ENCODE data around the gene PPP3R1.

The PPP3R1 gene

GRCh38 chr2:68278169-68278568 lies 25.8 kb upstream of the PPP3R1 start:
- H3K4me3 Mint-ChIP-seq, result no peak overlapping the region
- peaks cover 12% of the 10 kb centered on the region for H3K4me1 Mint-ChIP-seq
- H3K9me3 Mint-ChIP-seq, result no peaks in the 10 kb centered on the region
- TF ChIP-seq, protein P1, sequence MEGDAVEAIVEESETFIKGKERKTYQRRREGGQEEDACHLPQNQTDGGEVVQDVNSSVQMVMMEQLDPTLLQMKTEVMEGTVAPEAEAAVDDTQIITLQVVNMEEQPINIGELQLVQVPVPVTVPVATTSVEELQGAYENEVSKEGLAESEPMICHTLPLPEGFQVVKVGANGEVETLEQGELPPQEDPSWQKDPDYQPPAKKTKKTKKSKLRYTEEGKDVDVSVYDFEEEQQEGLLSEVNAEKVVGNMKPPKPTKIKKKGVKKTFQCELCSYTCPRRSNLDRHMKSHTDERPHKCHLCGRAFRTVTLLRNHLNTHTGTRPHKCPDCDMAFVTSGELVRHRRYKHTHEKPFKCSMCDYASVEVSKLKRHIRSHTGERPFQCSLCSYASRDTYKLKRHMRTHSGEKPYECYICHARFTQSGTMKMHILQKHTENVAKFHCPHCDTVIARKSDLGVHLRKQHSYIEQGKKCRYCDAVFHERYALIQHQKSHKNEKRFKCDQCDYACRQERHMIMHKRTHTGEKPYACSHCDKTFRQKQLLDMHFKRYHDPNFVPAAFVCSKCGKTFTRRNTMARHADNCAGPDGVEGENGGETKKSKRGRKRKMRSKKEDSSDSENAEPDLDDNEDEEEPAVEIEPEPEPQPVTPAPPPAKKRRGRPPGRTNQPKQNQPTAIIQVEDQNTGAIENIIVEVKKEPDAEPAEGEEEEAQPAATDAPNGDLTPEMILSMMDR (IDR thresholded peaks at IDR 0.05; ENCODE audit: unreplicated experiment in 3 of 3), result no peak
- no peaks in the 10 kb centered on the region for H3K36me3 Mint-ChIP-seq (ENCODE audit: low read depth)
- no peak overlapping the region for H3K27ac Mint-ChIP-seq
- peaks cover 4% of the 10 kb centered on the region for H3K27me3 Mint-ChIP-seq (ENCODE audit: low read depth)

DNA sequence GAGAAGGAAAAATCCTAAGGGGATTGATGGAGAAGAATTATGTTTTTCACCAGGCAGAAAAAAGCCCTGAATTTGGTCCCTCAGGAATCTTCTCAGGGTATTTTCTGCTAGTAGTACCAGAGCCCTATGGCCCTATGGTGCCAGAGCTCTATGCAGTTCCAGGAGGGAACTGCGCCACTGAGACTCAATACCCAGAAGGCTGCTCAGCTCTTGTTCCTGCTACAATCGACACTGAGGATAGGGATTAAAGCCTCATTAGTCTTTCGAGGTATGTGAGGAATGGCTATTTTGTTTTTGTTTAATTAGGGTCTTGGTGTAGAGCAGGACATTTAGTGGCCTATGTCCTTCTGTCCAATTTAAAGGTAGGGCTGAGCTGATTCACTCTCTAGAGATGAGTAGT lies 21.7 kb upstream of the PPP3R1 start:
- no peaks in the 10 kb centered on the region for H3K36me3 Mint-ChIP-seq (ENCODE audit: low read depth)
- peaks cover 4% of the 10 kb centered on the region for H3K4me1 Mint-ChIP-seq
- H3K27me3 Mint-ChIP-seq (ENCODE audit: low read depth), result peaks cover 4% of the 10 kb centered on the region
- no peaks in the 10 kb centered on the region for H3K9me3 Mint-ChIP-seq
- no peak overlapping the region for H3K4me3 Mint-ChIP-seq
- H3K27ac Mint-ChIP-seq, result peak overlapping the region in 1 of 3 experiments; percentile 37
- TF ChIP-seq, protein P1 (IDR thresholded peaks at IDR 0.05; ENCODE audit: unreplicated experiment in 3 of 3), result no peak

DNA sequence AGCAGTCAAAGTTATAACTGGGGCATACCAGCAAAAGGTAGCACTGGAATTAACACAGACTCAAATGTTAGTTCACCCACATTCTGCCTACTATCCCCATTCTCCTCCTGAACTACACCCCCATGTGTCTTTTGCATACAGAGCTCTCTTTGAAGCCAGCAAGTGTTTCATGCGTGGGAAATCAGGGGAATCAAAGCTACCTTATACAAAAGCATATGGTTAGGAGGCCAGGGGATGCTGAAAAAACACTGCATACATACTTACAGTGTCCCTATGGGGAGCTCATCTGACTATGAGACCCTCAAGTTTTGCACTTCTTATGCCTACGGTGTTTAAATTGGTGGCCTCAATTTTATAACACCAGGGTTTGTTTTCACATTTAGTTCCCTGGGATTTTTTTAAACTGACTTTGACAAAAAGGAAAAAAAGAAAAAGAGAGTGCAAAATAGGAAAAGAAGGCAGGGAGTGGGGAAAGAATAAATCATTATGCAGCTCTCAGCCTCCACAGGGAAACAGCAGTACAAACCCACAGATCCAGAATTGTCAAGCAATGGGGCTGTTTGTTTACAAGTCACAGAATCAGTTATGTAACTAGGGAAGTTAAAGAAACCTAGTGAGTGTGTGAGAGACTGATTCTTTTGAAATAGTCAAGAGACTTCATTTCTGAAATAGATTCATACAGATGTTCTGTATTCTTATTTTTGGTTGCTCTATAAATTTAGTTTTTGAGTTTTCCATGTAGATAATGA lies 20.1 kb upstream of the PPP3R1 start:
- no peak overlapping the region for H3K27ac Mint-ChIP-seq
- no peaks in the 10 kb centered on the region for H3K36me3 Mint-ChIP-seq (ENCODE audit: low read depth)

DNA sequence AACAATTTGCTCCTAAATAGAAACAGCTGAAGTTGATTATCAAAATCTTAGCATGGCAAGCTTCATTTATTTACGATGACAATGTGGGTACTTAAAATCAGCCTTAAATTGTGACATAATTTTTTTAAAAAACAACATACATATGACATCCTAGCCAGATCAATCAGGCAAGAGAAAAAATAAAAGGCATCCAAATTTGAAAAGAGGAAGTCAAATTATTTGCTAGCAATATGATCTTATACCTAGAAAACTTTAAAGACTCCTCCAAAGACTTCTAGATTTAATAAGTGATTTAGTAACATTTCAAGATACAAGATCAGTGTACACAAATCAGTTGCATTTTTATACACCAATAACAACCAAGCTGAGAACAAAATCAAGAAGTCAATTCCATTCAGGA lies 14.3 kb upstream of the PPP3R1 start:
- no peak overlapping the region for H3K4me3 Mint-ChIP-seq

More for the DNA sequence above, 20.1 kb upstream of the PPP3R1 start:
- TF ChIP-seq, protein P1 (IDR thresholded peaks at IDR 0.05; ENCODE audit: unreplicated experiment in 3 of 3), result no peak
- H3K4me1 Mint-ChIP-seq, result peaks cover 4% of the 10 kb centered on the region
- H3K4me3 Mint-ChIP-seq, result no peak overlapping the region
- peaks cover 4% of the 10 kb centered on the region for H3K27me3 Mint-ChIP-seq (ENCODE audit: low read depth)
- H3K9me3 Mint-ChIP-seq, result no peaks in the 10 kb centered on the region

DNA sequence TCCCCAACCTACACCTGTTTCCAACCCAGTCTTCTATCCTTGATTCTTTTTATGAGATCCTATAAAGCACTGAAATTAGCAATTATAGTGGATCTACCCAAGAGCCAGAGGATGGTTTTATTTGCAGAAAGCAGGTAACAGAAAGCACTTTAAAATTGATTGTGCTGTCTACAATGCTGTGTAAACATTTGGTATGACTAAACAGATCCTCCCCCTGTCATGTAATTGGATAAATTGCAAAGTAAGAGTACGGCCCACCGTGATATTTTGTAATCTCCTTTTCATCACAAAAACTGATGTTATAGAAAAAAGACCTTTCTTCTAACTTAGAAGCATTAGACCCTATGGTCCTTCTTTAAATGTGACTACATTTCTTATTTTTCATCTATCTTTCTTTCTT lies 11.3 kb upstream of the PPP3R1 start:
- Mint-ChIP-seq H3K27me3 (ENCODE audit: low read depth) (no peaks in the 10 kb centered on the region), H3K27ac (no peak overlapping the region), H3K4me1 (no peaks in the 10 kb centered on the region), H3K36me3 (ENCODE audit: low read depth) (no peaks in the 10 kb centered on the region), H3K4me3 (no peak overlapping the region), H3K9me3 (no peaks in the 10 kb centered on the region)
- TF ChIP-seq, protein P1 (IDR thresholded peaks at IDR 0.05; ENCODE audit: unreplicated experiment in 3 of 3), result no peak

More for the DNA sequence above, 14.3 kb upstream of the PPP3R1 start:
- Mint-ChIP-seq H3K9me3 (no peaks in the 10 kb centered on the region), H3K36me3 (ENCODE audit: low read depth) (no peaks in the 10 kb centered on the region), H3K27me3 (ENCODE audit: low read depth) (no peaks in the 10 kb centered on the region), H3K27ac (no peak overlapping the region), H3K4me1 (no peaks in the 10 kb centered on the region)
- TF ChIP-seq, protein P1 (IDR thresholded peaks at IDR 0.05; ENCODE audit: unreplicated experiment in 3 of 3), result no peak

GRCh38 chr2:68258851-68259250 lies 6.5 kb upstream of the PPP3R1 start:
- no peak overlapping the region for H3K27ac Mint-ChIP-seq
- H3K36me3 Mint-ChIP-seq (ENCODE audit: low read depth), result no peaks in the 10 kb centered on the region
- no peaks in the 10 kb centered on the region for H3K27me3 Mint-ChIP-seq (ENCODE audit: low read depth)
- TF ChIP-seq, protein P1 (IDR thresholded peaks at IDR 0.05; ENCODE audit: unreplicated experiment in 3 of 3), result no peak
- peaks cover 10% of the 10 kb centered on the region for H3K4me1 Mint-ChIP-seq
- no peaks in the 10 kb centered on the region for H3K9me3 Mint-ChIP-seq
- H3K4me3 Mint-ChIP-seq, result no peak overlapping the region
